Neural progenitor cell (in vitro differentiated cells): ENCODE data around the gene SERPINB6. TPM values are rescaled to one million over a fixed set of nuclear protein-coding genes. Genes with fewer than 3 reads are reported as not detected.

Source experiments
- DNase-seq: peaks from one replicate; pipeline ENCODE4 v3.0.0-alpha.2; 2016; ENCODE audit warnings: low spot score
- H2AFZ ChIP-seq: fragments of 200-600 bp; sonication (generic); replicated peaks from 2 replicates; pipeline ENCODE4 v1.6.1; 2016; ENCODE audit warnings: antibody characterized with exemption
- H3F3A ChIP-seq: fragments of 200-600 bp; sonication (generic); 2 replicates; pipeline ENCODE4 v1.6.1; 2016; ENCODE audit warnings: antibody characterized with exemption, low read depth
- H3K27ac ChIP-seq: fragments of 200-600 bp; sonication (generic); 2 replicates; pipeline ENCODE4 v1.5.1; 2016; ENCODE audit warnings: mild to moderate bottlenecking
- H3K27me3 ChIP-seq: fragments of 200-600 bp; sonication (generic); 2 replicates; pipeline ENCODE4 v1.6.1; 2016; ENCODE audit warnings: mild to moderate bottlenecking, moderate library complexity
- H3K36me3 ChIP-seq: fragments of 200-600 bp; sonication (generic); 2 replicates; pipeline ENCODE4 v1.5.1; 2016
- H3K4me1 ChIP-seq: fragments of 200-600 bp; sonication (generic); 2 replicates; pipeline ENCODE4 v1.6.1; 2016; ENCODE audit warnings: mixed run types
- H3K4me2 ChIP-seq: fragments of 200-600 bp; sonication (generic); 2 replicates; pipeline ENCODE4 v1.6.1; 2016
- H3K4me3 ChIP-seq: fragments of 200-600 bp; sonication (generic); 2 replicates; pipeline ENCODE4 v1.5.1; 2016
- H3K79me2 ChIP-seq: fragments of 200-600 bp; sonication (generic); 2 replicates; pipeline ENCODE4 v1.6.1; 2016; ENCODE audit warnings: low read depth
- H3K9ac ChIP-seq: fragments of 200-600 bp; sonication (generic); 2 replicates; pipeline ENCODE4 v1.6.1; 2016
- H3K9me3 ChIP-seq: fragments of 200-600 bp; sonication (generic); 2 replicates; pipeline ENCODE4 v1.5.1; 2016; ENCODE audit warnings: low read depth
- H4K20me1 ChIP-seq: fragments of 200-600 bp; sonication (generic); 2 replicates; pipeline ENCODE4 v1.6.1; 2016; ENCODE audit warnings: low read depth
- H3K27ac Mint-ChIP-seq: 3 replicates; pipeline ENCODE4 v1.8.0; 2021; ENCODE audit warnings: mixed read lengths
- H3K27me3 Mint-ChIP-seq: 2 replicates; pipeline ENCODE4 v1.8.0; 2022; ENCODE audit warnings: low read depth, mild to moderate bottlenecking, inconsistent platforms, moderate library complexity, mixed read lengths; ENCODE audit not compliant: insufficient read depth
- H3K36me3 Mint-ChIP-seq: 3 replicates; pipeline ENCODE4 v1.8.0; 2021; ENCODE audit warnings: mixed read lengths
- H3K4me1 Mint-ChIP-seq: 3 replicates; pipeline ENCODE4 v1.8.0; 2021; ENCODE audit warnings: mixed read lengths
- H3K4me3 Mint-ChIP-seq: 3 replicates; pipeline ENCODE4 v1.8.0; 2021; ENCODE audit warnings: mild to moderate bottlenecking, moderate library complexity, mixed read lengths
- H3K9me3 Mint-ChIP-seq: 3 replicates; pipeline ENCODE4 v1.8.0; 2020; ENCODE audit warnings: mixed read lengths
- EZH2 ChIP-seq: fragments of 200-600 bp; sonication (generic); IDR thresholded peaks from 2 replicates; pipeline ENCODE4 v1.6.1; 2017; ENCODE audit warnings: antibody characterized with exemption, mild to moderate bottlenecking, moderate library complexity
- EZH2phosphoT487 ChIP-seq: fragments of 200-600 bp; sonication (generic); IDR thresholded peaks from 2 replicates; pipeline ENCODE4 v1.6.1; 2017; ENCODE audit warnings: antibody characterized with exemption
- total RNA-seq: library from RNA; depleted of rRNA; stranded (reverse); fragments of >200 nt; gene quantifications from 2 replicates; pipeline ENCODE4 v1.2.3, GENCODE V29; 2015; ENCODE audit warnings: low replicate concordance
- TF ChIP-seq, protein P1 (sequence below): fragments of 200-600 bp; sonication (generic); IDR thresholded peaks from 2 replicates; pipeline ENCODE4 v1.5.1; 2017; ENCODE audit warnings: antibody characterized with exemption, mild to moderate bottlenecking

SERPINB6 gene
- total RNA-seq, 1 donor from 2014 or later = 13.3 TPM

DNA sequence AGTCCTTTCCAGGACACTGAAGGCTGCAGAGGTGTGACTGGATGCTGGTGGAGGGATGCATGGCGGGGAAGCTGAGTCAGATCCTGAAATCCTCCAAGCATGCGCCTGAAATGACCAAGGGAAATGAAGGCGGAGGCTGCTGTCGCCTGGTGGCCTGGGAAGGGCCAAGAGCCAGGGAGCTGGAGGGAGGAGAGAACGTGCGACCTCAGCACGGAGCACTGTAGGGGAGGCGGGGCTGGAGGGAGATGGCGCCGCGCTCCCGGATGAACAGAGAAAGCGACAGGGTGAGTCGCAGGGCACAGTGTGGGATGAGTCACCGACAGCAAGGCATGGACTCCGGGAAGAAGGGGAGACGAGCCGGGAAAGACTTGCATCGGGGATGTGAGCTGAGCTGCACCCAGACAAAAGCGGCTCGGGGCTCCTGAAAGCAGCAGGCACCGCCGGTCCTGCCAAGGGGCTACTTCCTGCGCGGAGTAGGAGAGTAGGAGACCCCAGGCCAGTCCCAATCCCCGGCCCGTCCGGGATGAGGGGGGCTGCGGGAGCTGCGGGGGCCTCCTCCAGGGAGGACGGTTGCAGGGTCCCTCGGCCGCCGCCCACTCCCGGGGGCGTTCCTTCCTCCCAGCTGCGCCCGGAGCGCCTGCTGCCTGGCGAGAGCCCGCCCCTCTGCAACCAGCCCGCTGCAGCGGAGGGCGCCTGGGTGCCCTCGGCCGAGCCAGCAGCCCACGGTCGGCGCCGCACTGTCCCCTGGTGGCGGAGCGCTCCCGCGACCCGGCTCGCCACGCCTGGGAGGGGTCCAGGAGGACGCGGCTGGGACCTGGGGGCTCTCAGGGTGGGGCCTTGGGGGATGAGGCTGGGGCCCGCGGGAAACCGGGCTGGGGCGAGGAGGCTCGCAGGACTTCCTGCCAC is 17.3 kb upstream of the SERPINB6 start:
- peaks cover 43% of the 10 kb centered on the region for H3F3A ChIP-seq
- peak overlapping the region; percentile 64 for H3K4me3 ChIP-seq
- no peak for TF ChIP-seq EZH2
- TF ChIP-seq, protein P1, sequence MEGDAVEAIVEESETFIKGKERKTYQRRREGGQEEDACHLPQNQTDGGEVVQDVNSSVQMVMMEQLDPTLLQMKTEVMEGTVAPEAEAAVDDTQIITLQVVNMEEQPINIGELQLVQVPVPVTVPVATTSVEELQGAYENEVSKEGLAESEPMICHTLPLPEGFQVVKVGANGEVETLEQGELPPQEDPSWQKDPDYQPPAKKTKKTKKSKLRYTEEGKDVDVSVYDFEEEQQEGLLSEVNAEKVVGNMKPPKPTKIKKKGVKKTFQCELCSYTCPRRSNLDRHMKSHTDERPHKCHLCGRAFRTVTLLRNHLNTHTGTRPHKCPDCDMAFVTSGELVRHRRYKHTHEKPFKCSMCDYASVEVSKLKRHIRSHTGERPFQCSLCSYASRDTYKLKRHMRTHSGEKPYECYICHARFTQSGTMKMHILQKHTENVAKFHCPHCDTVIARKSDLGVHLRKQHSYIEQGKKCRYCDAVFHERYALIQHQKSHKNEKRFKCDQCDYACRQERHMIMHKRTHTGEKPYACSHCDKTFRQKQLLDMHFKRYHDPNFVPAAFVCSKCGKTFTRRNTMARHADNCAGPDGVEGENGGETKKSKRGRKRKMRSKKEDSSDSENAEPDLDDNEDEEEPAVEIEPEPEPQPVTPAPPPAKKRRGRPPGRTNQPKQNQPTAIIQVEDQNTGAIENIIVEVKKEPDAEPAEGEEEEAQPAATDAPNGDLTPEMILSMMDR = peak; percentile 83
- H3K36me3 Mint-ChIP-seq = no peaks in the 10 kb centered on the region
- peak overlapping the region; percentile 95 for H3K4me3 Mint-ChIP-seq
- no peaks in the 10 kb centered on the region for H4K20me1 ChIP-seq
- H3K4me1 ChIP-seq = peaks cover 37% of the 10 kb centered on the region
- no peaks in the 10 kb centered on the region for H3K79me2 ChIP-seq
- peak overlapping the region; percentile 86 for H3K4me2 ChIP-seq
- peak overlapping the region; percentile 75 for H2AFZ ChIP-seq
- H3K27me3 Mint-ChIP-seq = peaks cover 16% of the 10 kb centered on the region
- peak overlapping the region; percentile 54 for H3K9ac ChIP-seq
- no peaks in the 10 kb centered on the region for H3K36me3 ChIP-seq
- no peaks in the 10 kb centered on the region for H3K9me3 ChIP-seq
- H3K4me1 Mint-ChIP-seq = peaks cover 54% of the 10 kb centered on the region
- no peaks in the 10 kb centered on the region for H3K27me3 ChIP-seq
- H3K27ac ChIP-seq = peak overlapping the region; percentile 98
- no peaks in the 10 kb centered on the region for H3K9me3 Mint-ChIP-seq
- H3K27ac Mint-ChIP-seq = peak overlapping the region; percentile 100
- DNase-seq = peak; percentile 94

DNA sequence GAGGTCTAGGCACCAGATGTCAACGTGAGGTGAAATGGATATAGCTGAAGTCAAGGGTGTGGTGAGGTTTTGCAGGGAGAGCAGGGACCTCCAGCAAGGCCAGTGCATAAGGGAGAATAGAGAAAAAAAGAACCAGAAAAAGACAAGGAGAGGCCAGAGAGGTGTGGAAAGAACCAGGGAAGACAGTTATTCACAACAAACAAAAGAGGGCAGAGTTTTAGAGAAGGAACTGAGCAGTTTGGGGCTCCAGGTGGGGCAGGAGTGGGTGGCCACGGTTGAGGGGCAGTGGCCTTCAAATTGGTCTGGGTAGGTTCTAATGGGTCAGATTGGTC is 16.7 kb upstream of the SERPINB6 start:
- peaks cover 37% of the 10 kb centered on the region for H3K4me1 ChIP-seq
- Mint-ChIP-seq H3K27me3 (peaks cover 16% of the 10 kb centered on the region), H3K27ac (peak overlapping the region; percentile 85), H3K36me3 (no peaks in the 10 kb centered on the region), H3K4me1 (peaks cover 59% of the 10 kb centered on the region), H3K9me3 (no peaks in the 10 kb centered on the region), H3K4me3 (peak overlapping the region; percentile 95)
- H3K36me3 ChIP-seq = no peaks in the 10 kb centered on the region
- no peak for DNase-seq
- no peaks in the 10 kb centered on the region for H3K9me3 ChIP-seq
- H3F3A ChIP-seq = peaks cover 43% of the 10 kb centered on the region
- no peak overlapping the region for H3K9ac ChIP-seq
- TF ChIP-seq EZH2 (no peak), EZH2phosphoT487 (no peak)
- TF ChIP-seq, protein P1 = no peak
- H2AFZ ChIP-seq = peak overlapping the region; percentile 75
- H3K4me2 ChIP-seq = peak overlapping the region; percentile 86
- H3K27me3 ChIP-seq = no peaks in the 10 kb centered on the region
- peak overlapping the region; percentile 64 for H3K4me3 ChIP-seq
- peak overlapping the region; percentile 98 for H3K27ac ChIP-seq
- H3K79me2 ChIP-seq = no peaks in the 10 kb centered on the region
- no peaks in the 10 kb centered on the region for H4K20me1 ChIP-seq

DNA sequence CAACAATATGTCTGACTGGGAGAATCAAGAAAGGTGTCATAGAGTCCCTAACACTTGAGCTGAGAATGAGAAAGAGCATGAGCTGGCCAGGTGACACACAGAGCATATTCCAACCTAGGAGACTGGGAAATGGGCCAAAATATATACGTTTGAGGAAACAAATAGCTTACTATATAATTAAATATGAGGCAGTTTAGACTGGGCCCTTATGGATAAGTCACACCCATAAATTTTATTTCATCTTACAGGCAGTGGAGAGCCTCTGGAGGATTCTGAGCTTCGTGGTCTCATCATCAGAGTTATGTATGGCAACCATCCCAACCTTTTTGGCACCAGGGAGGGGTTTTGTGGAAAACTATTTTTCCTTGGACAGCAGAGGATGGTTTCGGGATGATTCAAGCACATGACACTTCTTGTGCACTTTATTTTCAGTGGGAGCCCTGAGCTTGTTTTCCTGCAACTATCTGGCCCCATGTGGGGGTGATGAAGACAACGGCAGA is 15.4 kb upstream of the SERPINB6 start:
- H3K79me2 ChIP-seq = no peaks in the 10 kb centered on the region
- H3K27me3 ChIP-seq = no peaks in the 10 kb centered on the region
- DNase-seq = no peak
- Mint-ChIP-seq H3K9me3 (no peaks in the 10 kb centered on the region), H3K4me3 (peak overlapping the region; percentile 80), H3K4me1 (peaks cover 64% of the 10 kb centered on the region), H3K27me3 (peaks cover 19% of the 10 kb centered on the region), H3K36me3 (no peaks in the 10 kb centered on the region), H3K27ac (peak overlapping the region; percentile 29)
- no peak overlapping the region for H2AFZ ChIP-seq
- H3K36me3 ChIP-seq = no peaks in the 10 kb centered on the region
- no peak overlapping the region for H3K27ac ChIP-seq
- no peaks in the 10 kb centered on the region for H3K9me3 ChIP-seq
- peaks cover 43% of the 10 kb centered on the region for H3F3A ChIP-seq
- H3K4me2 ChIP-seq = no peak overlapping the region
- TF ChIP-seq EZH2phosphoT487 = no peak
- TF ChIP-seq EZH2 = no peak
- TF ChIP-seq, protein P1 = no peak
- peaks cover 37% of the 10 kb centered on the region for H3K4me1 ChIP-seq
- H3K4me3 ChIP-seq = no peak overlapping the region
- no peak overlapping the region for H3K9ac ChIP-seq
- H4K20me1 ChIP-seq = no peaks in the 10 kb centered on the region
